Neural progenitor cell (in vitro differentiated cells): ENCODE data around the gene HDAC7.
A peak's percentile ranks its signal among the peaks of the same experiment; 100 is the strongest.

ENCODE experiments used
- CTCF ChIP-seq: fragments of 200-600 bp; sonication (generic); IDR thresholded peaks from 2 replicates; pipeline ENCODE4 v1.5.1; 2017; ENCODE audit warnings: antibody characterized with exemption, mild to moderate bottlenecking
- EZH2 ChIP-seq: fragments of 200-600 bp; sonication (generic); IDR thresholded peaks from 2 replicates; pipeline ENCODE4 v1.6.1; 2017; ENCODE audit warnings: antibody characterized with exemption, mild to moderate bottlenecking, moderate library complexity

DNA sequence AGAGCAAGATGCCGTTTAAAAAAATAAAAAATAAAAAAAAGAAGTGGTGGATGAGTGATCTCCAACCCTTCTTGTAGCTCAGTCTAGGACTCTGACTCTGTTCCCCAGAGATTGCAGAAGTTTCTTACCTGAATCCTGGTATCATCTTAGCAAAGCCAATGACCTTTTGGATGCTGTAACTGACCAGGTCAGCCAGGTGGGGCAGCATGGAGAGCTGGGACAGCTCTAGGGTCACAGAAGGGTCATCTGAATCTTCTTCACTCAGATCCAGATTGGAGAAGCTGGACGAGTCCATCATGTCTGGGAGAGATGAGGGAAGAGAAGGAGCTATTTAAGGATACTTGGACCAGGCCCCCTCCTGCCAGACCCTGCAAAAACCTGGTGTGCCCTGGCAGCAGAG is 35.8 kb upstream of the HDAC7 start:
- TF ChIP-seq CTCF = peak; percentile 24
- TF ChIP-seq EZH2 = no peak
